H9 (cell line): ENCODE results near the gene REEP3. TPM values are rescaled to one million over a fixed set of nuclear protein-coding genes. Genes with fewer than 3 reads are reported as not detected.

ENCODE experiments used
- DNase-seq: peaks from one replicate; pipeline ENCODE4 v3.0.0-alpha.2; 2017
- H2AFZ ChIP-seq: one replicate; pipeline ENCODE4 v1.6.1; 2013; ENCODE audit warnings: mild to moderate bottlenecking, low read length, control low read depth, moderate library complexity
- H2AK5ac ChIP-seq: 2 replicates; pipeline ENCODE4 v1.6.1; 2013; ENCODE audit warnings: low read length, control low read depth, mixed read lengths; ENCODE audit not compliant: insufficient read length
- H2BK120ac ChIP-seq: one replicate; pipeline ENCODE4 v1.6.1; 2013; ENCODE audit warnings: low read depth, mild to moderate bottlenecking, low read length, control low read depth, inconsistent platforms; ENCODE audit not compliant: poor library complexity, severe bottlenecking
- H2BK12ac ChIP-seq: 2 replicates; pipeline ENCODE4 v1.6.1; 2013; ENCODE audit warnings: low read length, control low read depth, mixed read lengths, low read depth; ENCODE audit not compliant: insufficient read length
- H2BK15ac ChIP-seq: 2 replicates; pipeline ENCODE4 v1.6.1; 2013; ENCODE audit warnings: low read depth, low read length, control low read depth
- H2BK20ac ChIP-seq: one replicate; pipeline ENCODE4 v1.6.1; 2013; ENCODE audit warnings: low read depth, mild to moderate bottlenecking, low read length, control low read depth, inconsistent platforms; ENCODE audit not compliant: poor library complexity, severe bottlenecking
- H2BK5ac ChIP-seq: 2 replicates; pipeline ENCODE4 v1.6.1; 2013; ENCODE audit warnings: low read length, control low read depth, mixed read lengths; ENCODE audit not compliant: insufficient read length
- H3K14ac ChIP-seq: 2 replicates; pipeline ENCODE4 v1.6.1; 2013; ENCODE audit warnings: low read length, control low read depth; ENCODE audit not compliant: insufficient read depth
- H3K18ac ChIP-seq: 2 replicates; pipeline ENCODE4 v1.6.1; 2013; ENCODE audit warnings: low read depth, mild to moderate bottlenecking, mixed read lengths, low read length, control low read depth; ENCODE audit not compliant: insufficient read length
- H3K23ac ChIP-seq: 2 replicates; pipeline ENCODE4 v1.6.1; 2013; ENCODE audit warnings: low read length, control low read depth, mixed read lengths, low read depth; ENCODE audit not compliant: insufficient read length
- H3K23me2 ChIP-seq: 2 replicates; pipeline ENCODE4 v1.6.1; 2013; ENCODE audit warnings: low read depth, mild to moderate bottlenecking, mixed read lengths, low read length, control low read depth; ENCODE audit not compliant: insufficient read length, poor library complexity, severe bottlenecking
- H3K27ac ChIP-seq: 2 replicates; pipeline ENCODE4 v1.5.1; 2013; ENCODE audit warnings: low read length, control low read depth, mixed read lengths, low read depth; ENCODE audit not compliant: insufficient read length
- H3K27me3 ChIP-seq: 2 replicates; pipeline ENCODE4 v1.6.1; 2013; ENCODE audit warnings: low read length, control low read depth, inconsistent platforms; ENCODE audit not compliant: insufficient read depth
- H3K4ac ChIP-seq: 2 replicates; pipeline ENCODE4 v1.6.1; 2013; ENCODE audit warnings: low read depth, mild to moderate bottlenecking, control low read depth, inconsistent platforms, low read length, moderate library complexity
- H3K4me1 ChIP-seq: 2 replicates; pipeline ENCODE4 v1.6.1; 2013; ENCODE audit warnings: low read length, control low read depth, inconsistent platforms; ENCODE audit not compliant: insufficient read depth
- H3K4me2 ChIP-seq: 2 replicates; pipeline ENCODE4 v1.6.1; 2013; ENCODE audit warnings: low read length, control low read depth, mixed read lengths; ENCODE audit not compliant: insufficient read length, insufficient read depth
- H3K56ac ChIP-seq: 2 replicates; pipeline ENCODE4 v1.6.1; 2013; ENCODE audit warnings: low read depth, mild to moderate bottlenecking, mixed read lengths, low read length, control low read depth; ENCODE audit not compliant: insufficient read length
- H3K79me1 ChIP-seq: 2 replicates; pipeline ENCODE4 v1.6.1; 2013; ENCODE audit warnings: low read depth, mild to moderate bottlenecking, moderate library complexity, low read length, control low read depth, inconsistent platforms; ENCODE audit not compliant: insufficient read depth, poor library complexity, severe bottlenecking
- H3K79me2 ChIP-seq: 2 replicates; pipeline ENCODE4 v1.6.1; 2013; ENCODE audit warnings: low read length, control low read depth, inconsistent platforms; ENCODE audit not compliant: insufficient read depth
- H3K9ac ChIP-seq: 2 replicates; pipeline ENCODE4 v1.6.1; 2013; ENCODE audit warnings: low read length, control low read depth, mixed read lengths; ENCODE audit not compliant: insufficient read length; ENCODE audit errors: extremely low read depth
- H3K9me3 ChIP-seq: one replicate; pipeline ENCODE4 v1.6.1; 2013; ENCODE audit warnings: low read depth, low read length, inconsistent platforms; ENCODE audit not compliant: control insufficient read depth
- H3T11ph ChIP-seq: one replicate; pipeline ENCODE4 v1.6.1; 2013; ENCODE audit warnings: mild to moderate bottlenecking, low read length, control low read depth, inconsistent platforms
- H4K20me1 ChIP-seq: one replicate; pipeline ENCODE4 v1.6.1; 2013; ENCODE audit not compliant: control insufficient read depth, insufficient read length, insufficient read depth
- H4K5ac ChIP-seq: 2 replicates; pipeline ENCODE4 v1.6.1; 2013; ENCODE audit warnings: low read depth, mild to moderate bottlenecking, mixed read lengths, low read length, control low read depth; ENCODE audit not compliant: insufficient read length
- H4K8ac ChIP-seq: replicated peaks from 2 replicates; pipeline ENCODE4 v1.6.1; 2013; ENCODE audit warnings: low read length, control low read depth, mixed read lengths, low read depth; ENCODE audit not compliant: insufficient read length
- H4K91ac ChIP-seq: 2 replicates; pipeline ENCODE4 v1.6.1; 2013; ENCODE audit warnings: low read depth, mild to moderate bottlenecking, moderate library complexity, mixed read lengths, low read length, control low read depth; ENCODE audit not compliant: insufficient read length
- H3K27ac Mint-ChIP-seq, 3 experiments: 2 replicates in 2 of 3; 3 replicates in 1 of 3; pipeline ENCODE4 v1.8.0; 2020 to 2021; ENCODE audit warnings: mixed read lengths in 3 of 3, mild to moderate bottlenecking in 1 of 3, moderate library complexity in 1 of 3
- H3K27me3 Mint-ChIP-seq: 2 replicates; pipeline ENCODE4 v1.8.0; 2021; ENCODE audit warnings: low read depth, mild to moderate bottlenecking, moderate library complexity, mixed read lengths
- H3K36me3 Mint-ChIP-seq, 3 experiments: 2 replicates in 2 of 3; 3 replicates in 1 of 3; pipeline ENCODE4 v1.8.0; 2020 to 2021; ENCODE audit warnings: low read depth in 3 of 3, mixed read lengths in 3 of 3; ENCODE audit not compliant: insufficient read depth in 1 of 3
- H3K4me1 Mint-ChIP-seq, 2 experiments: 2 replicates each; pipeline ENCODE4 v1.8.0; 2020; ENCODE audit warnings: mixed read lengths in 2 of 2
- H3K4me3 Mint-ChIP-seq, 2 experiments: 2 replicates in 1 of 2; 3 replicates in 1 of 2; pipeline ENCODE4 v1.8.0; 2020 to 2021; ENCODE audit warnings: mild to moderate bottlenecking in 2 of 2, mixed read lengths in 2 of 2, moderate library complexity in 1 of 2
- H3K9me3 Mint-ChIP-seq, 2 experiments: 2 replicates in 1 of 2; 3 replicates in 1 of 2; pipeline ENCODE4 v1.8.0; 2020; ENCODE audit warnings: mild to moderate bottlenecking in 2 of 2, mixed read lengths in 2 of 2, moderate library complexity in 1 of 2
- CTCF ChIP-seq: fragments of 200-600 bp; sonication (generic); conservative IDR thresholded peaks from 3 replicates; pipeline ENCODE4 v1.8.0; 2021; ENCODE audit warnings: antibody characterized with exemption, mild to moderate bottlenecking
- total RNA-seq: library from RNA; stranded (reverse); gene quantifications from 2 replicates; pipeline ENCODE4 v1.2.1, GENCODE V29; 2021

Gene REEP3
- total RNA-seq, 1 experiment from 2014 or later = 21.4 TPM

DNA sequence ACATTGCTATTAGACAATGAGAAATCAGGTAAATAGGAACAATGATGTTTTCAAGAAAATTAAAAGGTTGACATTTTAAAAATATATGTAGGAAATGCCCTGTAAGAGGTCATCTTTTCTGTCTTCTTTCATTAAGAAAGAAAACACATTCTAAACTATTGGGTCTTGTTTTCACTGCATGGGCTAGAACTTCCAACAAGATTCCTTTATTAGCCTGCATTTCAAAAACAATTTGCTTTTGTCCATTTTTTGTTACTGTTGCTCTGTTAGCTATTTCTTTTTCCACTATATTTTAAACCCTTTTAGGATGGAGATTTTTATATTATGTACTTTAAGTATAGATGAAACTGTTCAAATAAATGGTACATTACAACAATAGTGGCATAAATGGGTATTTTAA is 9.2 kb downstream of the REEP3 start:
- no peak overlapping the region for H2BK15ac ChIP-seq
- H4K5ac ChIP-seq = no peak overlapping the region
- Mint-ChIP-seq H3K4me3 (no peak overlapping the region), H3K9me3 (no peaks in the 10 kb centered on the region), H3K27ac (no peak overlapping the region), H3K4me1 (peaks cover 3% of the 10 kb centered on the region in 2 experiments; a peak in 3 of 4 replicates), H3K36me3 (peaks cover 5 to 15% (median 5%) of the 10 kb centered on the region in 3 experiments; a peak in 5 of 7 replicates), H3K27me3 (no peaks in the 10 kb centered on the region)
- no peak overlapping the region for H2AK5ac ChIP-seq
- no peak overlapping the region for H4K91ac ChIP-seq
- no peak overlapping the region for H3K9ac ChIP-seq
- peaks cover 15% of the 10 kb centered on the region; the same call in 1 of the 2 replicates for H3K79me2 ChIP-seq
- no peak overlapping the region for H3K18ac ChIP-seq
- H3K27me3 ChIP-seq = no peaks in the 10 kb centered on the region
- H2AFZ ChIP-seq = no peak overlapping the region
- H2BK12ac ChIP-seq = no peak overlapping the region
- no peak for TF ChIP-seq CTCF
- no peak overlapping the region for H4K8ac ChIP-seq
- no peak overlapping the region for H3T11ph ChIP-seq
- H2BK120ac ChIP-seq = no peak overlapping the region
- H3K23me2 ChIP-seq = no peaks in the 10 kb centered on the region
- no peak overlapping the region for H3K23ac ChIP-seq
- no peak overlapping the region for H3K56ac ChIP-seq
- H3K4me2 ChIP-seq = no peak overlapping the region
- no peak for DNase-seq
- H3K79me1 ChIP-seq = peaks cover 5% of the 10 kb centered on the region
- no peaks in the 10 kb centered on the region for H4K20me1 ChIP-seq
- no peak overlapping the region for H2BK20ac ChIP-seq
- no peak overlapping the region for H3K27ac ChIP-seq
- H3K4me1 ChIP-seq = no peaks in the 10 kb centered on the region; the same call in 1 of the 2 replicates
- H3K4ac ChIP-seq = no peak overlapping the region
- H3K9me3 ChIP-seq = no peaks in the 10 kb centered on the region
- no peak overlapping the region for H2BK5ac ChIP-seq
- H3K14ac ChIP-seq = no peak overlapping the region
